Ascending aorta (tissue), 2 donors: Measurements from ENCODE around the gene TRANK1. TPM values are rescaled to one million over a fixed set of nuclear protein-coding genes. Genes with fewer than 3 reads are reported as not detected.

ENCODE experiments used
- DNase-seq, 2 donors: peaks; one replicate each; pipeline ENCODE4 v3.0.0-alpha.2; 2019; ENCODE audit warnings: low spot score in 2 of 2
- H3K27ac ChIP-seq, 2 donors: fragments of 200-600 bp; sonication (generic); one replicate each; pipeline ENCODE4 v1.5.1; 2016 to 2017; ENCODE audit warnings: mild to moderate bottlenecking in 1 of 2
- H3K27me3 ChIP-seq: fragments of 200-600 bp; sonication (generic); one replicate; pipeline ENCODE4 v1.5.1; 2017
- H3K36me3 ChIP-seq, 2 donors: fragments of 200-600 bp; sonication (generic); one replicate each; pipeline ENCODE4 v1.5.1; 2016
- H3K4me1 ChIP-seq, 2 donors: fragments of 200-600 bp; sonication (generic); one replicate each; pipeline ENCODE4 v1.5.1; 2016 to 2017; ENCODE audit warnings: mild to moderate bottlenecking in 1 of 2
- H3K4me3 ChIP-seq, 2 donors: fragments of 200-600 bp; sonication (generic); one replicate each; pipeline ENCODE4 v1.5.1; 2016 to 2017; ENCODE audit warnings: mild to moderate bottlenecking in 1 of 2
- H3K9me3 ChIP-seq, 2 donors: fragments of 200-600 bp; sonication (generic); one replicate each; pipeline ENCODE4 v1.5.1; 2016
- CTCF ChIP-seq, 3 experiments: fragments of 200-600 bp in 2 of 3; fragments of 450-650 bp in 1 of 3; sonication (generic) in 2 of 3; IDR thresholded peaks; one replicate each; pipeline ENCODE4 v1.5.1; 2016 to 2019; ENCODE audit warnings: antibody characterized with exemption in 3 of 3, mild to moderate bottlenecking in 1 of 3, moderate library complexity in 1 of 3
- intact Hi-C: fragments of 100-400 bp; cut with DNase I; formaldehyde crosslinking; loops from one replicate; pipeline ENCODE4 v1.15.1; 2023
- total RNA-seq: library from RNA; depleted of rRNA; stranded (reverse); fragments of >200 nt; gene quantifications from one replicate; pipeline ENCODE4 v1.1.0, GENCODE V29; 2016

Gene TRANK1
- total RNA-seq, 1 donor from 2014 or later = 14.8 TPM

- H3K27me3 ChIP-seq = no peaks in the 10 kb centered on the region
- no peak for TF ChIP-seq CTCF (IDR thresholded peaks at IDR 0.05)
- intact Hi-C loops = no loop called here
- no peak overlapping the region for H3K4me3 ChIP-seq
- H3K4me1 ChIP-seq = no peaks in the 10 kb centered on the region
- no peak for DNase-seq
- peaks cover 0 to 6% of the 10 kb centered on the region in 2 donors for H3K9me3 ChIP-seq
- H3K36me3 ChIP-seq = no peaks in the 10 kb centered on the region
- H3K27ac ChIP-seq = no peak overlapping the region
These were observed 140.4 kb downstream of the TRANK1 start for GRCh38 chr3:36804295-36805055.

- no peaks in the 10 kb centered on the region for H3K27me3 ChIP-seq
- H3K9me3 ChIP-seq = peaks cover 0 to 6% of the 10 kb centered on the region in 2 donors
- no peaks in the 10 kb centered on the region for H3K4me1 ChIP-seq
- no peak for TF ChIP-seq CTCF (IDR thresholded peaks at IDR 0.05)
- no peaks in the 10 kb centered on the region for H3K36me3 ChIP-seq
- H3K27ac ChIP-seq = no peak overlapping the region
- DNase-seq = no peak
- no peak overlapping the region for H3K4me3 ChIP-seq
- intact Hi-C loops = no loop called here
These were observed 141.6 kb downstream of the TRANK1 start for GRCh38 chr3:36803091-36803791.

- Histone ChIP-seq H3K27me3 (no peaks in the 10 kb centered on the region), H3K36me3 (no peaks in the 10 kb centered on the region), H3K4me1 (no peaks in the 10 kb centered on the region), H3K27ac (no peak overlapping the region), H3K9me3 (peaks cover 0 to 6% of the 10 kb centered on the region in 2 donors), H3K4me3 (no peak overlapping the region)
- TF ChIP-seq CTCF (IDR thresholded peaks at IDR 0.05) = no peak
- intact Hi-C loops = no loop called here
- DNase-seq = no peak
These were observed 144.2 kb downstream of the TRANK1 start for GRCh38 chr3:36800533-36801116.

GRCh38 chr3:36796881-36797280 lies 148.0 kb downstream of the TRANK1 start:
- no peak overlapping the region for H3K27ac ChIP-seq
- intact Hi-C loops = no loop called here
- no peak overlapping the region for H3K4me3 ChIP-seq
- no peak for DNase-seq
- TF ChIP-seq CTCF (IDR thresholded peaks at IDR 0.05) = no peak
- H3K4me1 ChIP-seq = no peaks in the 10 kb centered on the region
- no peaks in the 10 kb centered on the region for H3K27me3 ChIP-seq
- no peaks in the 10 kb centered on the region for H3K36me3 ChIP-seq
- no peaks in the 10 kb centered on the region for H3K9me3 ChIP-seq

GRCh38 chr3:36796161-36796560 lies 148.7 kb downstream of the TRANK1 start:
- H3K36me3 ChIP-seq = no peaks in the 10 kb centered on the region
- H3K4me3 ChIP-seq = no peak overlapping the region
- no peaks in the 10 kb centered on the region for H3K4me1 ChIP-seq
- no peaks in the 10 kb centered on the region for H3K9me3 ChIP-seq
- H3K27me3 ChIP-seq = no peaks in the 10 kb centered on the region
- no peak for TF ChIP-seq CTCF (IDR thresholded peaks at IDR 0.05)
- DNase-seq = no peak
- no peak overlapping the region for H3K27ac ChIP-seq
- intact Hi-C loops = no loop called here
